Stomach smooth muscle (tissue), 2 donors: ENCODE data around the gene TIMM44.
"Not testable (repeated sequence)": the region's sequence is repeated elsewhere in the genome, so short reads cannot be mapped to it uniquely, and the experiment has no call there.

Experiments
- H3K27ac ChIP-seq: one replicate; pipeline ENCODE4 v1.7.0; 2013; ENCODE audit warnings: mild to moderate bottlenecking, low read length, inconsistent platforms
- H3K27me3 ChIP-seq, 2 donors: one replicate each; pipeline ENCODE4 v1.7.0; 2013; ENCODE audit warnings: low read length in 2 of 2; ENCODE audit not compliant: insufficient read depth in 2 of 2, control insufficient read depth in 1 of 2
- H3K36me3 ChIP-seq, 2 donors: one replicate each; pipeline ENCODE4 v1.7.0; 2013; ENCODE audit warnings: low read length in 2 of 2; ENCODE audit not compliant: control insufficient read depth in 2 of 2, insufficient read depth in 2 of 2
- H3K4me1 ChIP-seq: one replicate; pipeline ENCODE4 v1.7.0; 2013; ENCODE audit warnings: low read length; ENCODE audit not compliant: control insufficient read depth, insufficient read depth
- H3K4me3 ChIP-seq, 2 donors: one replicate each; pipeline ENCODE4 v1.7.0; 2013; ENCODE audit warnings: low read length in 2 of 2
- H3K9ac ChIP-seq, 2 donors: one replicate each; pipeline ENCODE4 v1.7.0; 2013; ENCODE audit warnings: low read length in 2 of 2, mild to moderate bottlenecking in 1 of 2
- H3K9me3 ChIP-seq, 2 donors: one replicate each; pipeline ENCODE4 v1.7.0; 2013; ENCODE audit warnings: low read length in 2 of 2; ENCODE audit not compliant: control insufficient read depth in 2 of 2
- donor health status: healthy.
- donor health status: Pancreatic carcinoma.

TIMM44 gene

GRCh38 chr19:7965259-7965841 lies 21.9 kb upstream of the TIMM44 start:
- Histone ChIP-seq H3K27ac (no peak overlapping the region), H3K9ac (no peak overlapping the region), H3K27me3 (no peaks in the 10 kb centered on the region), H3K4me3 (no peak overlapping the region), H3K9me3 (no peaks in the 10 kb centered on the region), H3K4me1 (no peaks in the 10 kb centered on the region), H3K36me3 (peaks cover 38 to 63% of the 10 kb centered on the region in 2 donors)

- Histone ChIP-seq H3K9me3 (no peaks in the 10 kb centered on the region), H3K27me3 (no peaks in the 10 kb centered on the region), H3K36me3 (peaks cover 38 to 58% of the 10 kb centered on the region in 2 donors), H3K27ac (no peak overlapping the region), H3K4me1 (no peaks in the 10 kb centered on the region), H3K4me3 (no peak overlapping the region), H3K9ac (no peak overlapping the region)
Measured at GRCh38 chr19:7963566-7963965, 20.1 kb upstream of the TIMM44 start.

GRCh38 chr19:7962644-7963268 lies 19.3 kb upstream of the TIMM44 start:
- Histone ChIP-seq H3K4me1 (no peaks in the 10 kb centered on the region), H3K27me3 (no peaks in the 10 kb centered on the region), H3K9ac (no peak overlapping the region), H3K36me3 (peaks cover 38 to 58% of the 10 kb centered on the region in 2 donors), H3K4me3 (no peak overlapping the region), H3K27ac (no peak overlapping the region), H3K9me3 (no peaks in the 10 kb centered on the region)

- Histone ChIP-seq H3K4me3 (no peak overlapping the region), H3K27me3 (no peaks in the 10 kb centered on the region), H3K9me3 (no peaks in the 10 kb centered on the region), H3K4me1 (no peaks in the 10 kb centered on the region), H3K9ac (no peak overlapping the region), H3K27ac (no peak overlapping the region), H3K36me3 (peaks cover 38 to 52% of the 10 kb centered on the region in 2 donors)
Measured at GRCh38 chr19:7961920-7962626, 18.6 kb upstream of the TIMM44 start.

- H3K4me3 ChIP-seq, H3K27me3 ChIP-seq, H3K9ac ChIP-seq, H3K4me1 ChIP-seq, H3K9me3 ChIP-seq, H3K27ac ChIP-seq: not testable (repeated sequence)
- peaks cover 32 to 43% of the 10 kb centered on the region in 2 donors for H3K36me3 ChIP-seq
Measured at GRCh38 chr19:7961082-7961481, 17.6 kb upstream of the TIMM44 start.

- Histone ChIP-seq H3K4me3 (no peak overlapping the region), H3K9ac (no peak overlapping the region), H3K27ac (no peak overlapping the region), H3K36me3 (peaks cover 29 to 31% of the 10 kb centered on the region in 2 donors), H3K27me3 (no peaks in the 10 kb centered on the region), H3K4me1 (no peaks in the 10 kb centered on the region), H3K9me3 (no peaks in the 10 kb centered on the region)
Measured at GRCh38 chr19:7959211-7959610, 15.7 kb upstream of the TIMM44 start.

GRCh38 chr19:7955696-7956095 lies 12.2 kb upstream of the TIMM44 start:
- Histone ChIP-seq H3K4me3 (no peak overlapping the region), H3K4me1 (no peaks in the 10 kb centered on the region), H3K36me3 (peaks cover 0 to 5% of the 10 kb centered on the region in 2 donors), H3K27me3 (no peaks in the 10 kb centered on the region), H3K9ac (no peak overlapping the region), H3K9me3 (no peaks in the 10 kb centered on the region), H3K27ac (no peak overlapping the region)

GRCh38 chr19:7953576-7953975 lies 10.1 kb upstream of the TIMM44 start:
- Histone ChIP-seq H3K4me1 (no peaks in the 10 kb centered on the region), H3K27ac (no peak overlapping the region), H3K9ac (no peak overlapping the region), H3K9me3 (no peaks in the 10 kb centered on the region), H3K27me3 (no peaks in the 10 kb centered on the region), H3K4me3 (no peak overlapping the region), H3K36me3 (peaks cover 0 to 5% of the 10 kb centered on the region in 2 donors)

- no peaks in the 10 kb centered on the region for H3K9me3 ChIP-seq
- no peaks in the 10 kb centered on the region for H3K27me3 ChIP-seq
- H3K9ac ChIP-seq, result no peak overlapping the region
- H3K36me3 ChIP-seq, result peaks cover 0 to 2% of the 10 kb centered on the region in 2 donors
- H3K4me1 ChIP-seq, result no peaks in the 10 kb centered on the region
- H3K27ac ChIP-seq, result no peak overlapping the region
- H3K4me3 ChIP-seq, result no peak overlapping the region
Measured at GRCh38 chr19:7953060-7953459, 9.6 kb upstream of the TIMM44 start.

GRCh38 chr19:7947939-7948338 lies 4.5 kb upstream of the TIMM44 start:
- Histone ChIP-seq H3K27me3 (no peaks in the 10 kb centered on the region), H3K4me3 (no peak overlapping the region), H3K9ac (no peak overlapping the region), H3K4me1 (peaks cover 13% of the 10 kb centered on the region), H3K27ac (no peak overlapping the region), H3K9me3 (no peaks in the 10 kb centered on the region), H3K36me3 (no peaks in the 10 kb centered on the region)
